ENCODE results near the gene NUDT11.

NUDT11 gene

DNA sequence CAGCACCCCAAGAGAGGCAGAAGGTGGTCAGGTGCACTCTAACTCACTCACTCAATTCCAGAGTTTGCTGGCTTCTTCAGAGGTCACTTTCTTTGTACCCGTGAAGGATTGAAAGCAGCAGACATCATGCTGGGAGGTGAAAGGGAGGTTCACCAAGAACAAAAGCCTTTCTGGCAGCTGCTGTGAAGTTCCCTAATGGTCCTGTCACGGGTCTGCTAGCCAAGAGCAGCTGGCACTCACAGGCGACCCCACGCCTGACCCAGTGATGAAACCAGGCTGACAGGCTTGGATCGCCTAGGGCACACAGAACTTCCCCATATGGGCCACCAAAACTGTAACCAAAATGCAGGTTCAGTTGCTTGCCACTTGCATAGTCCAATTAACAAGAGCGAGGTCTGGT is 11.8 kb downstream of the NUDT11 start:
- TF ChIP-seq RAD21 (IDR thresholded peaks at IDR 0.05; ENCODE audit: low read depth) (no peak), CREB1 (IDR thresholded peaks at IDR 0.05; ENCODE audit: low read depth) (no peak), YY1 (IDR thresholded peaks at IDR 0.05; ENCODE audit: low read depth) (no peak), TAF1 (IDR thresholded peaks at IDR 0.05; ENCODE audit: low read depth) (no peak), EGR1 (IDR thresholded peaks at IDR 0.05) (no peak), FOXM1 (IDR thresholded peaks at IDR 0.05; ENCODE audit: borderline replicate concordance, low read depth) (no peak), CEBPB (IDR thresholded peaks at IDR 0.05) (no peak), EP300 (IDR thresholded peaks at IDR 0.05; ENCODE audit: borderline replicate concordance) (no peak), TCF12 (IDR thresholded peaks at IDR 0.05; ENCODE audit: low read depth) (no peak), ZBTB7A (IDR thresholded peaks at IDR 0.05; ENCODE audit: low read depth) (no peak), NFIC (IDR thresholded peaks at IDR 0.05) (no peak)
- TF ChIP-seq, protein P1, sequence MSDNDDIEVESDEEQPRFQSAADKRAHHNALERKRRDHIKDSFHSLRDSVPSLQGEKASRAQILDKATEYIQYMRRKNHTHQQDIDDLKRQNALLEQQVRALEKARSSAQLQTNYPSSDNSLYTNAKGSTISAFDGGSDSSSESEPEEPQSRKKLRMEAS (IDR thresholded peaks at IDR 0.05), result no peak
- TF ChIP-seq, protein P2, sequence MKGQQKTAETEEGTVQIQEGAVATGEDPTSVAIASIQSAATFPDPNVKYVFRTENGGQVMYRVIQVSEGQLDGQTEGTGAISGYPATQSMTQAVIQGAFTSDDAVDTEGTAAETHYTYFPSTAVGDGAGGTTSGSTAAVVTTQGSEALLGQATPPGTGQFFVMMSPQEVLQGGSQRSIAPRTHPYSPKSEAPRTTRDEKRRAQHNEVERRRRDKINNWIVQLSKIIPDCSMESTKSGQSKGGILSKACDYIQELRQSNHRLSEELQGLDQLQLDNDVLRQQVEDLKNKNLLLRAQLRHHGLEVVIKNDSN (IDR thresholded peaks at IDR 0.05), result no peak
- TF ChIP-seq, protein P3, sequence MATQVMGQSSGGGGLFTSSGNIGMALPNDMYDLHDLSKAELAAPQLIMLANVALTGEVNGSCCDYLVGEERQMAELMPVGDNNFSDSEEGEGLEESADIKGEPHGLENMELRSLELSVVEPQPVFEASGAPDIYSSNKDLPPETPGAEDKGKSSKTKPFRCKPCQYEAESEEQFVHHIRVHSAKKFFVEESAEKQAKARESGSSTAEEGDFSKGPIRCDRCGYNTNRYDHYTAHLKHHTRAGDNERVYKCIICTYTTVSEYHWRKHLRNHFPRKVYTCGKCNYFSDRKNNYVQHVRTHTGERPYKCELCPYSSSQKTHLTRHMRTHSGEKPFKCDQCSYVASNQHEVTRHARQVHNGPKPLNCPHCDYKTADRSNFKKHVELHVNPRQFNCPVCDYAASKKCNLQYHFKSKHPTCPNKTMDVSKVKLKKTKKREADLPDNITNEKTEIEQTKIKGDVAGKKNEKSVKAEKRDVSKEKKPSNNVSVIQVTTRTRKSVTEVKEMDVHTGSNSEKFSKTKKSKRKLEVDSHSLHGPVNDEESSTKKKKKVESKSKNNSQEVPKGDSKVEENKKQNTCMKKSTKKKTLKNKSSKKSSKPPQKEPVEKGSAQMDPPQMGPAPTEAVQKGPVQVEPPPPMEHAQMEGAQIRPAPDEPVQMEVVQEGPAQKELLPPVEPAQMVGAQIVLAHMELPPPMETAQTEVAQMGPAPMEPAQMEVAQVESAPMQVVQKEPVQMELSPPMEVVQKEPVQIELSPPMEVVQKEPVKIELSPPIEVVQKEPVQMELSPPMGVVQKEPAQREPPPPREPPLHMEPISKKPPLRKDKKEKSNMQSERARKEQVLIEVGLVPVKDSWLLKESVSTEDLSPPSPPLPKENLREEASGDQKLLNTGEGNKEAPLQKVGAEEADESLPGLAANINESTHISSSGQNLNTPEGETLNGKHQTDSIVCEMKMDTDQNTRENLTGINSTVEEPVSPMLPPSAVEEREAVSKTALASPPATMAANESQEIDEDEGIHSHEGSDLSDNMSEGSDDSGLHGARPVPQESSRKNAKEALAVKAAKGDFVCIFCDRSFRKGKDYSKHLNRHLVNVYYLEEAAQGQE (IDR thresholded peaks at IDR 0.05; ENCODE audit: low read depth), result no peak

DNA sequence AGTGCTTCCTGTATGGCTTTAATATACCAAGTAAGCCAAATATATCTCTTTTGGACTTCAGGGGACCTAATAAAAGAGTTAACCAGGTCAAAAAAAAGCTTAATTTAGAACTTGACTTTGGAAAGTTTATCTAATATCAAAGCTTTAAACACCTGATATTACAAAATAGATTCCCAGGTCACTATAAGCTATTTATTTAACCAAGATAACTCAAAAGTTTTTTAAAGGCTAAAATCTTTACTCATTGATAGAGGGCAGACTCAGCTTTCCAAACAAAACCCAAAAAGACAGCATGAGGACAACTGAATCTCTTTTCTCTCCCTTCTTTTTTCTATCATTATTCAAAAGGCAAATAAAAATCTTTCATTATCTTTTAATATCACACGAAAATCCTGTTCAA is 19.5 kb downstream of the NUDT11 start:
- TF ChIP-seq, protein P3 (IDR thresholded peaks at IDR 0.05; ENCODE audit: low read depth), result no peak
- TF ChIP-seq YY1 (IDR thresholded peaks at IDR 0.05; ENCODE audit: low read depth), result no peak
- TF ChIP-seq FOXM1 (IDR thresholded peaks at IDR 0.05; ENCODE audit: borderline replicate concordance, low read depth), result no peak
- TF ChIP-seq RAD21 (IDR thresholded peaks at IDR 0.05; ENCODE audit: low read depth), result no peak

DNA sequence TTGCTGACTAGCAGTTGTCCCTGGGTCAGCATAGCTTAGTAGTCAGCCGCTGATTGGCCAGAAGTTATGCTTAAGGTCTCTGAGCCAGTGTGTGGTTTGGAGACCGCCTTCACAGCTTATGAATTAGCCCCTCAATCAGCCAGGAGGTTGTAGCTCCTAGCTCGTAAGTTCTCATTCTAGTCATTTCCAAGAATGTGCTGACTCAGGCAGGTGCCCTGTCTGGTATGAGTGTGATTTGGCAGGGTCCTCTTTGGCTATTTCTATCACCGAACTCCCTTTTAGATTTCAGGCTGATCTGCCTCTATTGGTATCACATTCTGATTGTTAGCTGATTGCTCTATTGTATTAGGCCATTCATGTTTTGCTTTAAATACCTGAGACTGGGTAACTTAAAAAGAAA is 33.1 kb downstream of the NUDT11 start:
- TF ChIP-seq NFIC (IDR thresholded peaks at IDR 0.05), result no peak
- TF ChIP-seq ZBTB7A (IDR thresholded peaks at IDR 0.05; ENCODE audit: low read depth), result no peak
- TF ChIP-seq, protein P1 (IDR thresholded peaks at IDR 0.05), result no peak
- no peak for TF ChIP-seq TEAD4 (IDR thresholded peaks at IDR 0.05)
- TF ChIP-seq EP300 (IDR thresholded peaks at IDR 0.05; ENCODE audit: borderline replicate concordance), result no peak
- TF ChIP-seq EGR1 (IDR thresholded peaks at IDR 0.05), result no peak
- TF ChIP-seq CEBPB (IDR thresholded peaks at IDR 0.05), result no peak
- TF ChIP-seq, protein P2 (IDR thresholded peaks at IDR 0.05), result no peak
- TF ChIP-seq TCF12 (IDR thresholded peaks at IDR 0.05; ENCODE audit: low read depth), result no peak
- no peak for TF ChIP-seq RAD21 (IDR thresholded peaks at IDR 0.05; ENCODE audit: low read depth)
- TF ChIP-seq, protein P3 (IDR thresholded peaks at IDR 0.05; ENCODE audit: low read depth), result no peak
- TF ChIP-seq FOXM1 (IDR thresholded peaks at IDR 0.05; ENCODE audit: borderline replicate concordance, low read depth), result no peak
- TF ChIP-seq TAF1 (IDR thresholded peaks at IDR 0.05; ENCODE audit: low read depth), result no peak
- no peak for TF ChIP-seq YY1 (IDR thresholded peaks at IDR 0.05; ENCODE audit: low read depth)
- no peak for TF ChIP-seq CREB1 (IDR thresholded peaks at IDR 0.05; ENCODE audit: low read depth)

DNA sequence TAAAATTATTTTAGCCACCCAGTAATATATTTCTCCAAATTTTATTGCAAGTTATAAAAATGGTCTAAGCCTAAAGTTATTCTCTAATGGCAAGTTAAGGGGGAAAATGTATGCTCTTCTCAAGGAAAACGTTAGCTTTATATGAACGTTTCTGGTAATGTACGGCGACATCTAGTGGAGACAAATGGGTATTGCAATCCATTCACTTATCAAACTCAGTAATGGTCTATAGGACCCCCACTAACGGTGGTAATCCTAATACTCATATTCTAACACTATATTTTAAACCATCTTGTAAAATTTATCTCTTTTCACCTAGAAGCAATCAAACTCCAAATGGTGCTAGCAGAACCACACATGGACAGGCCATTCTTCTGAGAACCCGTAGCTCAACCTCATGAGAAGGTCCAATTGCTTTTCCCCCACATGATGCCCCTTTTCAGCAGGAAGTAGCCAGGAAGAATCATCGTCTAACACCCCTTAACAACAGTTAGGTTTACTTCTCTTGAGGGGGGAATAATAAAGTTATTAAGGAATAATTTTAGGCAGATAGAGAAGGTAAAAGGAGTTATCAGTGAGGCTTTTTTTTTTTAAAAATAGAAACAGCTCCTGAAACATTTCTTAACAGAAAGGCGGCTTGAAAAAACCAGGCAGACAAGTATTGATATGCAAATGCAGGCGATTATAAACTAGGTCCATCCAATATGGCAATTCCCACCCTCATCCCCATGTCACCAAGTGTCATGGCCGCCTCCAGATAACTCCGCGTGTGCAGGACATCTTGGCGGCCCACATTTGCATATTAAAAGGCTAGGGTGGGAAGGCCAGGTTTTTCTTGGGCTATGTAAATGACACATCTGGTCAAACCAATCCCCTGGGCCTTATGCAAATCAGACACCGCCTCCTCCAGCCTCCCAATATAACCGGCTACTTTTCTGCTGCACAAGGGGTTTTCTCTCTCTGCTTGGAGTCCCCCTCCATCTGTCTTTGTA is 35.0 kb downstream of the NUDT11 start:
- TF ChIP-seq TEAD4 (IDR thresholded peaks at IDR 0.05), result no peak
- peak; percentile 27; the same call in 1 of the 2 replicates for TF ChIP-seq RAD21 (IDR thresholded peaks at IDR 0.05; ENCODE audit: low read depth)
